T-cell (primary cell): Measurements from ENCODE around the gene ASXL1. TPM values are rescaled to one million over a fixed set of nuclear protein-coding genes. Genes with fewer than 3 reads are reported as not detected.

Source experiments
- ATAC-seq, 4 experiments: fragments of 200-7000 bp in 3 of 4; fragments of 150-1000 bp in 1 of 4; cut with Tn5 transposase; replicated peaks in 1 of 4; 1 replicate in 3 of 4; 2 replicates in 1 of 4; pipeline ENCODE4 v1.10.0; 2021; ENCODE audit warnings: moderate library complexity in 3 of 4, mild to moderate bottlenecking in 2 of 4, moderate number of reproducible peaks in 1 of 4
- CTCF ChIA-PET, 2 donors: fragments of 300-600 bp; sonication (Branson Sonifier 250); formaldehyde crosslinking; loops; one replicate each; lab custom pipeline; 2022; ENCODE audit warnings: antibody characterized with exemption in 2 of 2; lab: Charles Lee
- POLR2A ChIA-PET, 2 donors: fragments of 300-600 bp; sonication (Branson Sonifier 250); formaldehyde crosslinking; loops; one replicate each; lab custom pipeline; 2022; ENCODE audit warnings: antibody characterized with exemption in 2 of 2; lab: Charles Lee
- DNase-seq, 35 experiments: peaks; one replicate each; pipeline versions ENCODE4 v3.0.0 to v3.0.0-alpha.2; 2013 to 2023
- H3K27ac ChIP-seq: one replicate; pipeline ENCODE4 v1.5.1; 2013; ENCODE audit warnings: low read length
- H3K27me3 ChIP-seq, 2 experiments: replicated peaks in 1 of 2; 1 replicate in 1 of 2; 2 replicates in 1 of 2; pipeline versions ENCODE4 v1.6.1 to v1.7.0; 2013; ENCODE audit warnings: low read length in 1 of 2, mixed read lengths in 1 of 2; ENCODE audit not compliant: control insufficient read depth in 2 of 2, insufficient read depth in 2 of 2; ENCODE audit errors: extremely low read depth in 1 of 2
- H3K36me3 ChIP-seq, 2 donors: 1 replicate in 1 of 2; 2 replicates in 1 of 2; pipeline versions ENCODE4 v1.6.1 to v1.7.0; 2013; ENCODE audit warnings: low read length in 1 of 2; ENCODE audit not compliant: control insufficient read depth in 2 of 2, insufficient read depth in 1 of 2; ENCODE audit errors: extremely low read depth in 1 of 2
- H3K4me1 ChIP-seq, 2 experiments: 1 replicate in 1 of 2; 2 replicates in 1 of 2; pipeline versions ENCODE4 v1.6.1 to v1.7.0; 2013; ENCODE audit warnings: low read length in 2 of 2, mixed read lengths in 1 of 2; ENCODE audit not compliant: insufficient read depth in 2 of 2, control insufficient read depth in 1 of 2; ENCODE audit errors: extremely low read depth in 1 of 2
- H3K4me3 ChIP-seq, 2 donors: 1 replicate in 1 of 2; 2 replicates in 1 of 2; pipeline versions ENCODE4 v1.5.1 to v1.7.0; 2013; ENCODE audit warnings: mild to moderate bottlenecking in 2 of 2, low read length in 1 of 2, moderate library complexity in 1 of 2; ENCODE audit not compliant: control insufficient read depth in 1 of 2; ENCODE audit errors: extremely low read depth in 1 of 2
- H3K9me3 ChIP-seq: 2 replicates; pipeline ENCODE4 v1.7.0; 2013
- H3K27ac Mint-ChIP-seq, 2 donors: one replicate each; pipeline ENCODE4 v1.8.0; 2020 to 2021; ENCODE audit warnings: mild to moderate bottlenecking in 2 of 2, mixed read lengths in 2 of 2
- H3K27me3 Mint-ChIP-seq, 2 donors: one replicate each; pipeline ENCODE4 v1.8.0; 2021 to 2022; ENCODE audit warnings: mixed read lengths in 2 of 2
- H3K36me3 Mint-ChIP-seq: one replicate; pipeline ENCODE4 v1.8.0; 2021; ENCODE audit warnings: mixed read lengths
- H3K4me1 Mint-ChIP-seq, 3 donors: one replicate each; pipeline ENCODE4 v1.8.0; 2020 to 2022; ENCODE audit warnings: mixed read lengths in 3 of 3, mild to moderate bottlenecking in 1 of 3
- H3K4me3 Mint-ChIP-seq, 3 donors: one replicate each; pipeline ENCODE4 v1.8.0; 2020 to 2022; ENCODE audit warnings: mild to moderate bottlenecking in 3 of 3, mixed read lengths in 3 of 3, moderate library complexity in 3 of 3
- H3K9me3 Mint-ChIP-seq, 3 donors: one replicate each; pipeline ENCODE4 v1.8.0; 2020 to 2022; ENCODE audit warnings: mixed read lengths in 3 of 3
- WGBS: methylation state at CpG from one replicate; pipeline ENCODE4 v1.1.5; 2013; ENCODE audit warnings: missing lambda C conversion rate; ENCODE audit not compliant: insufficient coverage; 5-methylcytosine and 5-hydroxymethylcytosine counted together
- total RNA-seq, 35 experiments: library from RNA in 6 of 35; stranded (reverse) in 6 of 35; fragments of 120-200 nt in 1 of 35; gene quantifications; one replicate each; pipeline versions ENCODE4 v1.2.1 to v1.2.4 and lab custom pipeline; 2013 to 2026

Gene ASXL1
- total RNA-seq, 5 donors from 2014 or later (not counting 1 experiment from before 2014, with no cell fraction given): 122 to 204 (median 137) TPM

DNA sequence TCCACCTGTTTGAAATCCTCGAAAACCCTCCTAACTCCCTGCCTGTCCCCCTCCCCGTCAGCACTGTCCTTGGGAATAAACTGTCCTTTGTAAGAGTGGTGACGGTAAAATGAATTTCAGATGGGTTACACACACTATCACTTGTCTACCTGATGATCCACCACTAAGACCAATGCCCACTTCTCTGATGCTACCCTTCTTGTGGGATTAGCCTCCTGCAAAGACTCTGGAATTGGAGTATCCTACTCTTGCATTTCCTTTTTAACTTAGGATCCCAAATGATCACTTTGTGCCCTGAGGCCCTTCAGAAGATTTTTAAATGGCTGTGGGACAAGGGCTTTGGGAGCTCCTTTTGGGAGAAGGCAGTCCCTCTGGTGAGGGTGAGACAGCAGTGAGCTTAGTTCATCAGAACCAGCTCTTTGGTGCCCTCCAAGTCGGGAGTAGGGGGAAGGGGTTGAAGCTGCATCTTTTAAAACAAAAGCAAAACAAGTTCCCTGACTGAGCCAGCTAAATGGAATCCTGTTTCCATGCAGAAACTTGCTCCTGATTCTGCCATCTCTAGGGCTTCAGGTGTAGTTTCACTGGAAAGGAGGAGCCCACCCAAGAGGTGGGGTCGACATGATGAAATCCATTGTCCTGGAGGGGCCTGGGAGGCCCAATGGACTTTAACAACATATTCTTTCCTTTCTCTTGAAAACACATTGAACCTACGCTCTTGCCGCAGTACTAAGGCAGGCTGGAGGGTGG is 86.5 kb downstream of the ASXL1 start:
- Histone ChIP-seq H3K27me3 (no peaks in the 10 kb centered on the region), H3K4me3 (no peak overlapping the region), H3K4me1 (peaks cover 7 to 33% of the 10 kb centered on the region in 2 experiments), H3K9me3 (no peaks in the 10 kb centered on the region), H3K36me3 (peaks cover 16 to 79% of the 10 kb centered on the region in 2 donors), H3K27ac (no peak overlapping the region)
- POLR2A ChIA-PET: interaction anchor here (0.6 kb wide), 2 partner anchors 335 to 1813 kb away, joined by 3 read pairs; no protein-coding TSS in a partner anchor
- Mint-ChIP-seq H3K4me3 (no peak overlapping the region), H3K4me1 (peaks cover 37 to 43% (median 41%) of the 10 kb centered on the region in 3 donors), H3K36me3 (peaks cover 37% of the 10 kb centered on the region), H3K27ac (peak overlapping the region; percentile 76 to 88), H3K9me3 (no peaks in the 10 kb centered on the region), H3K27me3 (no peaks in the 10 kb centered on the region)
- ATAC-seq: no peak
- CTCF ChIA-PET: interaction anchor here in 1 of 2 donors (0.5 kb wide), 1 partner anchor 23 kb away, joined by 3 read pairs; no protein-coding TSS in a partner anchor
- no peak for DNase-seq
- no CpG with 5 or more reads among the region's 7 CpGs for WGBS

DNA sequence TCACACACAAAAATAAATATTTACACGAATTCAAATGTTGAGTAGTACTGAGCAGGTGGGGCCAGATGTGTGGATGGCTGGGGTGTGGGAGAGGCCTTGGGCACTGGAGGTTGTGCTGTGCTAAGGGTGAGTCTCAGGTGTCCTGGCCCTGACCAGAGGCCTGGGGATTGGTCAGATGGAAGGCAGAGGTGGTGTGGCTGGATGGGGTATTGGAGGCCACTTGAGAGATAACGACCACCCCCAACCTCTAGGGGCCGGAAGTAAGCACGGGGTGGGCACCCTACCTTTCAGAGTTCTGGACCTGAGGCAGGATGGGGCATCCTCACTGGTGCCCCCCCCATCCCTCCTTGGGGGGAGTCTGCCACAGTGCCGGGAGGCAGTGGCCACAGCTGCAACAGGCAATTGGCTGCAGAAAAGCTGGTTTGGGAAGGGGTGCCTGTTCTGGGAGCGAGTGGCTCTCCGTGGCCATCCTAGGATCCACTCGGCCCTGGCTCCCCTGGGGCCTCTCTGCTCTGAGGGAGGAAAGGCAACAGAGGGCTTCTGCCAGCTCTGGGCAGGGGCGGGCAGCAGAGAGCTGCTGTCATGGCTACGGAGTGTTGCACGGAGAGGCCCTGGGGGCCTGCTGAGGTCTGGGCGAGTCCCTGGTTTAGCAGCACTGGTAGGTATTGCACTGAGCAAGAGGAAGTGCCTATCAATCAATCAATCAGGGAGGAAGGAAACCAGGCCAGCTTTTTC is 87.6 kb downstream of the ASXL1 start:
- peaks cover 34% of the 10 kb centered on the region for H3K36me3 Mint-ChIP-seq
- H3K9me3 Mint-ChIP-seq: no peaks in the 10 kb centered on the region
- no peaks in the 10 kb centered on the region for H3K27me3 ChIP-seq
- no peaks in the 10 kb centered on the region for H3K27me3 Mint-ChIP-seq
- 88% methylated on average over 6 of the region's 12 CpGs for WGBS
- H3K36me3 ChIP-seq: peaks cover 10 to 84% of the 10 kb centered on the region in 2 donors
- DNase-seq (peak in 1 of 35 experiments; percentile 30), ATAC-seq (peak in 2 of 4 experiments; percentile 15 to 24)
- CTCF ChIA-PET: no interaction called here
- peaks cover 7 to 33% of the 10 kb centered on the region in 2 experiments for H3K4me1 ChIP-seq
- H3K4me3 Mint-ChIP-seq: no peak overlapping the region
- peaks cover 32 to 43% (median 37%) of the 10 kb centered on the region in 3 donors for H3K4me1 Mint-ChIP-seq
- POLR2A ChIA-PET: no interaction called here
- H3K4me3 ChIP-seq: no peak overlapping the region
- H3K27ac Mint-ChIP-seq: peak overlapping the region; percentile 76 to 88
- H3K27ac ChIP-seq: no peak overlapping the region
- no peaks in the 10 kb centered on the region for H3K9me3 ChIP-seq

DNA sequence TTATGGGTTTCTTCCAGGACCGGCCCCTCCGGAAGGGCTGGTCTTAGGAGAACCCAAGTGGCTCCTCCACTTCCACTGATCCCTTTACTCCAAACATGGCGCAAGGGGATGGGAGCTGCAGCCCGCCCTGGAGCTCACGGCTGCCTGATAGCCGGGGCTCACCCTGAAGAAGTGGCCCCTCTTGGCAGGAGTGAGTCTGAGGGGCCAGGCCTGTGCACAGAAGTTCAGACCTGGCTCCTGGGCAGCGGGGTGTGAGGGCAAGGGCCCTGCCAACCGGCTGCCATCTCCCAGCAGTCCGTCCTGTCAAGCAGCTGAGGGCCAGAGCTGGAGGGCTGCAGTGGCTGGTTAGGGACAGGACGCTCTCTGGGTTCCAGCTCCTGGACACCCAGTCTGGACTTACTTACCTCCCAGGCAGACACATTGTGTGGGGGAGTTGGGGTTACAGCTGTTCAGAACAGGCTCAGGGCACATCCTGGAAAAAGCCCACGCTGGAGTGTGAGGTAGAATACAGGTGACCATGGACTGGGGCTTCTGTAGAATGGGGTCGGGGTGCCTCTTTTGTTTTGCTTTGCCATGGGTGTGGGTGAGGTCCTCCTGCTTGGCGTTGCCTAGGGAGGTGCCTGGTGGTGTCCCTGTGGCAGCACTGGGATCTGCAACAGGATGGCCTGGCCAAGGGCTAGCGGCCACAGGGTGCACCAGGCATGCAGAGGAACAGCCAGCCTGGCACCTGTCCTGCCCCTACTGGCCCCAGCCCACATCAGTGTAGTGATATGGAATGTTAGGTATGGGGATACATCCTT is 88.4 kb downstream of the ASXL1 start:
- Mint-ChIP-seq H3K4me1 (peaks cover 32 to 41% (median 37%) of the 10 kb centered on the region in 3 donors), H3K27me3 (no peaks in the 10 kb centered on the region), H3K9me3 (no peaks in the 10 kb centered on the region), H3K36me3 (peaks cover 30% of the 10 kb centered on the region), H3K4me3 (no peak overlapping the region), H3K27ac (peak overlapping the region; percentile 63 to 88)
- no peaks in the 10 kb centered on the region for H3K9me3 ChIP-seq
- 93% methylated on average over 13 of the region's 14 CpGs for WGBS
- peaks cover 9 to 87% of the 10 kb centered on the region in 2 donors for H3K36me3 ChIP-seq
- H3K27me3 ChIP-seq: no peaks in the 10 kb centered on the region
- H3K4me3 ChIP-seq: no peak overlapping the region
- ChIA-PET POLR2A (no interaction called here), CTCF (no interaction called here)
- DNase-seq: no peak
- H3K27ac ChIP-seq: no peak overlapping the region
- ATAC-seq: no peak
- peaks cover 7 to 35% of the 10 kb centered on the region in 2 experiments for H3K4me1 ChIP-seq

DNA sequence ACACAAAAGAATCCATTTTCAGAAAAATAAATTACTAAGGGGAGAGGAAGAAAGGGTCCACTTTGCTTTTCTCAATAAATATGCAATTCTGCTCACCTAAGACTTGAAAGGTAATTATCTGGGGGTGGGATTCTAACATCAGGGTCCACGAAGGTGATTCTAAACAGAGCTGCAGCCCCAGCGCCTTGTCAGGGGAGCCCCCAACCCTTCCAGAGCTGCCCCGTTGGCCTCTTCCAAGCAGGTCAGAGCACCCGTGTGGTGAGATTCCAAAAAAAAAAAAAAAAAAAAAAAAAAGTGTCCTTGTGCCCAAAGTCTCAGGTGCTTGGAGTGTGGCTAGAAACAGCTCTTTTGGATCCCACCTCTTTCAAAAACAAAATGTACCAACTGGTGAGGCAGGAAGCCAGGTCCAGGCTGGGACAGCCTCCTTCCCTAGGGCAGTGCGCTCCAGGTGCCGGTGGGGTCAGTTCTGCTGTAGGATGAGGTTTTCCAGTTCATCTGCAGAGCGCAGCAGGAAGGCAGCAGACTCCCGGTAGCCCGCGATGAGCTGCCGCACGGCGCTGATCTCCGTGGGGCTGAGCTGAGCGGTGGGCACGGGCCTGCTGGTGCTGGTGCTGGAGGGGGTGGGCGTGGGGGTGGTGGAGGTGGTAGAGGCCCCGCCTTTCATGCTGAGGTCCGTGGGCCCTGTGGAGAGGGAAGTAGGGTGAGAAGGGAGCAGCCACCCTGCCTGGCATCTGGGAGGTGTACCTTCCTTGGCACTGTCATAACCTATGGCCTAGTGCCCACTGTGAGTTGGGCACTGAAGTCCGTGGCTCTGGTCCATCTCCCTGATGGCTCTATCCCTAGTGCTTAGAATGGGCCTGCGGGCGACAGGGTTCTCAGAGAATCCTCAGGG is 89.3 kb downstream of the ASXL1 start:
- peaks cover 32 to 41% (median 37%) of the 10 kb centered on the region in 3 donors for H3K4me1 Mint-ChIP-seq
- DNase-seq (no peak), ATAC-seq (no peak)
- no peak overlapping the region for H3K4me3 Mint-ChIP-seq
- peaks cover 29% of the 10 kb centered on the region for H3K36me3 Mint-ChIP-seq
- ChIA-PET CTCF (interaction anchor here in 1 of 2 donors (0.7 kb wide), 1 partner anchor 624 kb away, joined by 3 read pairs; no protein-coding TSS in a partner anchor), POLR2A (no interaction called here)
- H3K27me3 Mint-ChIP-seq: no peaks in the 10 kb centered on the region
- H3K27ac ChIP-seq: no peak overlapping the region
- WGBS: 89% methylated on average over 16 of the region's 22 CpGs
- H3K9me3 Mint-ChIP-seq: no peaks in the 10 kb centered on the region
- H3K36me3 ChIP-seq: peaks cover 9 to 93% of the 10 kb centered on the region in 2 donors
- H3K9me3 ChIP-seq: no peaks in the 10 kb centered on the region
- peak overlapping the region; percentile 63 to 88 for H3K27ac Mint-ChIP-seq
- no peaks in the 10 kb centered on the region for H3K27me3 ChIP-seq
- no peak overlapping the region for H3K4me3 ChIP-seq
- H3K4me1 ChIP-seq: peaks cover 7 to 35% of the 10 kb centered on the region in 2 experiments

DNA sequence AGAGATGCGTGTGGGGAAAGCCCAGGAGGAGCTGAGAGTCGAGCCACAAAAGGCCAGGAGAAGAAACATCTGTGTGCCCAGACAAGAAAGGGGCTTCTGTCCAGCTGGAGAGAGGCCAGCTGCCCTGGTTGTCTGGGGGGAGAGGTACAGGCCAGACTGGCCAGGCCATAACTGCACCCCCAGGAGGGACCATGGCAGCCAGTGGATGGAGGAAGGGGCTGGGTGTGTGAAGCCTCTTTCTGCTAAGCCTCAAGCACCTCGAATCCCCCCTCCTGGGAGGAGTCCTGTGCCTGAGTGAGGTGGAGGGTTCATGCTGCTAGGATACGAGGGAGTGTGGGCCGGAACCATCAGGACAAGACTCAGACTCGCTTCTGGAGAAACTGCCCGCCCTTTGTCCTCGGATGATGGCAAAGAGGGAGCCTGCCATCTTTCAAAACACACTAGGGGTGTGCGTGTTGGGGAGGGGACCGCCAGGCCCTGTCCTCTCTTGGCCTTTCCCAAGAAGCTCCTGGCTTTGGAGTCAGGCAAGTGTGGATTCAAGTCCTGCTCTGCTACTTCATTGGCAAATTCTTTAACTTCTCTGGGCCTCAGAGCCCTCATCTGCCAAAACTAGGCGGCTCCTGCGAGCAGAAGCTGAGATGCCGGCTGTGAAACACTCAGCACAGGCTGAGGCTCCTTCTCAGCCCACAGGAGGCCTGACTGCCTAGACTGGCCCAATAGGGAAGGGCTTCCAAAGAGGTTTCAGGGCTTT is 90.3 kb downstream of the ASXL1 start:
- no peaks in the 10 kb centered on the region for H3K9me3 ChIP-seq
- ChIA-PET POLR2A (no interaction called here), CTCF (no interaction called here)
- Mint-ChIP-seq H3K9me3 (no peaks in the 10 kb centered on the region), H3K4me1 (peaks cover 28 to 36% (median 31%) of the 10 kb centered on the region in 3 donors), H3K4me3 (no peak overlapping the region), H3K36me3 (peaks cover 33% of the 10 kb centered on the region), H3K27me3 (no peaks in the 10 kb centered on the region), H3K27ac (peak overlapping the region; percentile 63 to 82)
- no peak overlapping the region for H3K27ac ChIP-seq
- peaks cover 13 to 94% of the 10 kb centered on the region in 2 donors for H3K36me3 ChIP-seq
- WGBS: 89% methylated on average over 7 of the region's 13 CpGs
- H3K27me3 ChIP-seq: no peaks in the 10 kb centered on the region
- DNase-seq (no peak), ATAC-seq (no peak)
- peaks cover 7 to 32% of the 10 kb centered on the region in 2 experiments for H3K4me1 ChIP-seq
- no peak overlapping the region for H3K4me3 ChIP-seq
